Liver (tissue), 9 donors: Measurements from ENCODE around the gene DOC2B. TPM values are rescaled to one million over a fixed set of nuclear protein-coding genes. Genes with fewer than 3 reads are reported as not detected.
A peak's percentile ranks its signal among the peaks of the same experiment; 100 is the strongest.

Source experiments
- DNase-seq: peaks from one replicate; pipeline ENCODE4 v3.0.0-alpha.2; 2017; ENCODE audit warnings: low spot score
- H3K27ac ChIP-seq, 2 donors: one replicate each; pipeline ENCODE4 v1.7.0; 2013; ENCODE audit warnings: inconsistent platforms in 2 of 2, low read length in 2 of 2, control low read depth in 1 of 2, low read depth in 1 of 2, mild to moderate bottlenecking in 1 of 2
- H3K27me3 ChIP-seq, 4 donors: one replicate each; pipeline versions ENCODE4 v1.6.1 to v1.7.0; 2013; ENCODE audit warnings: low read length in 3 of 4, inconsistent platforms in 1 of 4, mild to moderate bottlenecking in 1 of 4, moderate library complexity in 1 of 4; ENCODE audit not compliant: control insufficient read depth in 4 of 4, insufficient read depth in 4 of 4
- H3K36me3 ChIP-seq, 4 donors: one replicate each; pipeline versions ENCODE4 v1.6.1 to v1.7.0; 2013; ENCODE audit warnings: low read length in 3 of 4, mild to moderate bottlenecking in 3 of 4, low read depth in 1 of 4, moderate library complexity in 1 of 4; ENCODE audit not compliant: control insufficient read depth in 4 of 4, insufficient read depth in 3 of 4
- H3K4me1 ChIP-seq, 4 donors: one replicate each; pipeline versions ENCODE4 v1.6.1 to v1.7.0; 2013; ENCODE audit warnings: low read length in 3 of 4, mild to moderate bottlenecking in 3 of 4, moderate library complexity in 1 of 4; ENCODE audit not compliant: control insufficient read depth in 4 of 4, insufficient read depth in 4 of 4
- H3K4me3 ChIP-seq, 3 donors: one replicate each; pipeline versions ENCODE4 v1.6.1 to v1.7.0; 2013; ENCODE audit warnings: low read length in 3 of 3, control low read depth in 1 of 3, low read depth in 1 of 3, mild to moderate bottlenecking in 1 of 3
- H3K9ac ChIP-seq, 2 donors: one replicate each; pipeline ENCODE4 v1.7.0; 2013; ENCODE audit warnings: low read length in 2 of 2, mild to moderate bottlenecking in 2 of 2, moderate library complexity in 2 of 2, control low read depth in 1 of 2, low read depth in 1 of 2
- H3K9me3 ChIP-seq, 4 donors: one replicate each; pipeline versions ENCODE4 v1.6.1 to v1.7.0; 2013; ENCODE audit warnings: low read length in 3 of 4; ENCODE audit not compliant: control insufficient read depth in 4 of 4
- ATF3 ChIP-seq: IDR thresholded peaks from 2 replicates; pipeline ENCODE4 v1.6.1; 2016; ENCODE audit warnings: antibody characterized with exemption
- CTCF ChIP-seq: fragments of 150-350 bp; IDR thresholded peaks from 2 replicates; pipeline ENCODE4 v1.5.1; 2017; ENCODE audit warnings: improper control_type of control experiment, low read depth, low read length; ENCODE audit not compliant: missing input control
- EGR1 ChIP-seq, 2 donors: IDR thresholded peaks; 2 replicates each; pipeline ENCODE4 v1.6.1; 2016 to 2018; ENCODE audit warnings: antibody characterized with exemption in 2 of 2, low read depth in 2 of 2
- FOXA1 ChIP-seq: IDR thresholded peaks from 2 replicates; pipeline ENCODE4 v1.6.1; 2016; ENCODE audit warnings: antibody characterized with exemption
- FOXA2 ChIP-seq: IDR thresholded peaks from 2 replicates; pipeline ENCODE4 v1.6.1; 2016; ENCODE audit warnings: antibody characterized with exemption
- GABPA ChIP-seq, 2 donors: IDR thresholded peaks in 1 of 2; conservative IDR thresholded peaks in 1 of 2; 2 replicates each; pipeline ENCODE4 v1.6.1; 2016; ENCODE audit warnings: antibody characterized with exemption in 2 of 2, mild to moderate bottlenecking in 1 of 2, moderate library complexity in 1 of 2
- HNF4G ChIP-seq: IDR thresholded peaks from 2 replicates; pipeline ENCODE4 v1.6.1; 2016; ENCODE audit warnings: antibody characterized with exemption
- JUND ChIP-seq, 2 donors: IDR thresholded peaks; 2 replicates each; pipeline ENCODE4 v1.6.1; 2016; ENCODE audit warnings: antibody characterized with exemption in 2 of 2
- NR2F2 ChIP-seq: IDR thresholded peaks from 2 replicates; pipeline ENCODE4 v1.6.1; 2016; ENCODE audit warnings: antibody characterized with exemption
- REST ChIP-seq: IDR thresholded peaks from 2 replicates; pipeline ENCODE4 v1.6.1; 2016; ENCODE audit warnings: antibody characterized with exemption, mild to moderate bottlenecking
- RXRA ChIP-seq, 2 donors: IDR thresholded peaks; 2 replicates each; pipeline ENCODE4 v1.6.1; 2017 to 2018; ENCODE audit warnings: antibody characterized with exemption in 2 of 2, mild to moderate bottlenecking in 1 of 2
- TAF1 ChIP-seq: conservative IDR thresholded peaks from 2 replicates; pipeline ENCODE4 v1.6.1; 2016; ENCODE audit warnings: antibody characterized with exemption, mild to moderate bottlenecking
- YY1 ChIP-seq: IDR thresholded peaks from 2 replicates; pipeline ENCODE4 v1.6.1; 2016; ENCODE audit warnings: antibody characterized with exemption, mild to moderate bottlenecking
- ZBTB33 ChIP-seq: IDR thresholded peaks from 2 replicates; pipeline ENCODE4 v1.6.1; 2016; ENCODE audit warnings: antibody characterized with exemption
- WGBS: extraction: QIAGEN DNeasy Blood & Tissue Kit; methylation state at CpG from one replicate; pipeline ENCODE4 v1.1.7; 2013; 5-methylcytosine and 5-hydroxymethylcytosine counted together
- polyA plus RNA-seq, 2 donors: library from polyadenylated mRNA; stranded (reverse) in 1 of 2; unstranded in 1 of 2; fragments of 200-250 nt in 1 of 2; fragments of >200 nt in 1 of 2; fragmentation: Nextera tagmentation in 1 of 2; extraction: Ambion mirVana in 1 of 2; gene quantifications; one replicate each; pipeline versions ENCODE4 v1.2.1 to v1.2.3, GENCODE V29; 2013 to 2015
- total RNA-seq, 2 donors: library from RNA; depleted of rRNA; stranded (reverse); fragments of >200 nt; gene quantifications; one replicate each; pipeline ENCODE4 v1.2.3, GENCODE V29; 2014
- TF ChIP-seq, protein P1 (sequence below): IDR thresholded peaks from 2 replicates; pipeline ENCODE4 v1.6.1; 2016; ENCODE audit warnings: antibody characterized with exemption
- donor health status: healthy.
- donor health status: healthy.
- donor health status: healthy.
- donor health status: healthy.
- donor health status: healthy.

DOC2B gene
- total RNA-seq (1 to 10 TPM in 1 of 2 donors, under 1 TPM in 1; 0.84 to 1.0 TPM), polyA plus RNA-seq (under 1 TPM; 0.08 to 0.38 TPM)

DNA sequence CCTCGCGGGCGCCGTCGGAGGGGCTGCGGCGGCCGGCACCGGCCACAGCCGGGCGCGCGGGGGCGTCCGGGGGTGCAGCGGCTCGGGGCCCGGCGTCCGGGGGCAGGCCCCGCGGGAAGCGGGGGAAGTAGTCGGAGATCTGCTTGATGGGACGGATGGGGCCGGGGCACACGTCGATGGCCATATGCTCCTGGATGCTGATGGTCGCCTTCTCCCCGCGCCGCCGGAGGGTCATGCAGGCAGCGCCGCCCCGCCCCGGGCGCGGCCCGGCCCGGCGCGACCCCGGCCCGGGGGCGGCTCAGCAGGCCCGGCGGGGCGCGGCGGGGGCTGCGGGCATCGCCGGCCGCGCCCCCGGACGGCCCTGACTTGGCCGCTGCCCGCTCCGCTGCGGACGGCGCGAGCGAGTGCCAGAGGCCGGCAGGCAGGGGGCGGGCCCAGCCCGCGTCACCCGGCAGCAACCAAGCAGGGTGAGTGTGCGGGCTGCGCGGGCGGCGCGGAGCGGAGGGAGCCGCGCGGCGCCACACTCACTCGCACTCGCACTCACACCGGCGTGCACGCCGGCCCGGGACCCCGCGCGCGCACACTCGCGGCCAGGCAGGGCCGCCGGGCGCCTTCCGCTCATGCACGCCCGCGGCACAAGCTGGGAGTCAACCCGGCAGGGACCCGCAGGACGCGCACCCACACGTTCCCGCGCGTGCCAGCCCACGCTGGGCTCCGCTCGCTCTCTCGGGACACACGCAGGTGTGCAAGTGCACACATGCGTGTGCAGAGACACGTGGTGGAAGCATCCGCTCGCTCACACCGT lies at the start of gene DOC2B:
TSS of gene DOC2B (minus strand) at position 406 of the 805 bp plus-strand sequence. CDS start at position 235, 171 bp downstream.
- H3K4me1 ChIP-seq = peaks cover 7 to 14% (median 10%) of the 10 kb centered on the region in 4 donors
- no peak within 1 kb of the TSS for H3K9ac ChIP-seq
- no peak within 1 kb of the TSS for H3K27ac ChIP-seq
- DNase-seq = no peak
- TF ChIP-seq, protein P1, sequence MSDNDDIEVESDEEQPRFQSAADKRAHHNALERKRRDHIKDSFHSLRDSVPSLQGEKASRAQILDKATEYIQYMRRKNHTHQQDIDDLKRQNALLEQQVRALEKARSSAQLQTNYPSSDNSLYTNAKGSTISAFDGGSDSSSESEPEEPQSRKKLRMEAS = no peak
- TF ChIP-seq RXRA (IDR thresholded peaks at IDR 0.05) (no peak), ATF3 (no peak), EGR1 (IDR thresholded peaks at IDR 0.05; ENCODE audit: low read depth in 2 of 2) (no peak), HNF4G (no peak), FOXA1 (no peak), JUND (IDR thresholded peaks at IDR 0.05) (no peak), FOXA2 (no peak), CTCF (no peak), YY1 (no peak), GABPA (IDR thresholded peaks at IDR 0.05 in 1 of 2, conservative IDR thresholded peaks at IDR 0.05 in 1 of 2) (no peak), TAF1 (no peak), NR2F2 (no peak), REST (no peak), ZBTB33 (no peak)
- H3K9me3 ChIP-seq = no peaks in the 10 kb centered on the region
- WGBS = 6% methylated on average over 120 of the region's 120 CpGs
- H3K27me3 ChIP-seq = no peaks in the 10 kb centered on the region
- peak within 1 kb of the TSS; percentile 1 to 44 (median 23) for H3K4me3 ChIP-seq
- H3K36me3 ChIP-seq = no peaks in the 10 kb centered on the region
